ENCODE data around the gene GAGE2A.
"Not testable (repeated sequence)": the region's sequence is repeated elsewhere in the genome, so short reads cannot be mapped to it uniquely, and the experiment has no call there.

Gene GAGE2A

GRCh38 chrX:49568728-49569127, 20.6 kb upstream of the GAGE2A start:
- not testable (repeated sequence) for H3K4me1 ChIP-seq (ENCODE audit: control insufficient read depth in 1 of 2, insufficient read depth in 2 of 2, low read length in 2 of 2); H3K14ac ChIP-seq (ENCODE audit: low read length); H3K79me1 ChIP-seq (ENCODE audit: low read length); H3K36me3 ChIP-seq (ENCODE audit: control insufficient read depth in 1 of 2, insufficient read depth in 2 of 2, low read length in 2 of 2); H2AFZ ChIP-seq (ENCODE audit: insufficient read depth, low read length, poor library complexity); H3K9ac ChIP-seq (ENCODE audit: low read length); DNase-seq; H3K4me3 ChIP-seq (ENCODE audit: low read depth, low read length); H2BK120ac ChIP-seq (ENCODE audit: insufficient read depth, low read length, poor library complexity); H3K79me2 ChIP-seq (ENCODE audit: control insufficient read depth, insufficient read depth, low read length, poor library complexity); H3K9me3 ChIP-seq (ENCODE audit: insufficient read depth, low read depth, low read length); H2BK12ac ChIP-seq (ENCODE audit: low read length); H4K91ac ChIP-seq (ENCODE audit: low read depth, low read length); H3K4ac ChIP-seq (ENCODE audit: low read depth, low read length); H3K27me3 ChIP-seq (ENCODE audit: insufficient read depth, low read length); H4K8ac ChIP-seq (ENCODE audit: low read depth, low read length); H2AK5ac ChIP-seq (ENCODE audit: low read length); H4K12ac ChIP-seq (ENCODE audit: low read depth, low read length); H3K27ac ChIP-seq (ENCODE audit: low read depth, low read length); H3K4me2 ChIP-seq (ENCODE audit: low read length); H3K18ac ChIP-seq (ENCODE audit: low read length); H2BK5ac ChIP-seq (ENCODE audit: low read depth, low read length, poor library complexity); H3K23ac ChIP-seq (ENCODE audit: low read length)
- no CpG with 5 or more reads among the region's 11 CpGs for WGBS (ENCODE audit: extremely low coverage, insufficient coverage, insufficient read length)

- H3K79me2 ChIP-seq (ENCODE audit: control insufficient read depth, insufficient read depth, low read length, poor library complexity); H4K12ac ChIP-seq (ENCODE audit: low read depth, low read length); H3K79me1 ChIP-seq (ENCODE audit: low read length); H2AK5ac ChIP-seq (ENCODE audit: low read length); H4K8ac ChIP-seq (ENCODE audit: low read depth, low read length); H2AFZ ChIP-seq (ENCODE audit: insufficient read depth, low read length, poor library complexity); H2BK5ac ChIP-seq (ENCODE audit: low read depth, low read length, poor library complexity); H3K4me1 ChIP-seq (ENCODE audit: control insufficient read depth in 1 of 2, insufficient read depth in 2 of 2, low read length in 2 of 2); H4K91ac ChIP-seq (ENCODE audit: low read depth, low read length); H2BK12ac ChIP-seq (ENCODE audit: low read length); H3K4me2 ChIP-seq (ENCODE audit: low read length); H3K36me3 ChIP-seq (ENCODE audit: control insufficient read depth in 1 of 2, insufficient read depth in 2 of 2, low read length in 2 of 2); H3K27me3 ChIP-seq (ENCODE audit: insufficient read depth, low read length); H3K4ac ChIP-seq (ENCODE audit: low read depth, low read length); H3K9me3 ChIP-seq (ENCODE audit: insufficient read depth, low read depth, low read length); H3K4me3 ChIP-seq (ENCODE audit: low read depth, low read length); H2BK120ac ChIP-seq (ENCODE audit: insufficient read depth, low read length, poor library complexity); H3K18ac ChIP-seq (ENCODE audit: low read length); H3K9ac ChIP-seq (ENCODE audit: low read length); H3K23ac ChIP-seq (ENCODE audit: low read length); DNase-seq; H3K27ac ChIP-seq (ENCODE audit: low read depth, low read length); H3K14ac ChIP-seq (ENCODE audit: low read length): not testable (repeated sequence)
- no CpG with 5 or more reads among the region's 13 CpGs for WGBS (ENCODE audit: extremely low coverage, insufficient coverage, insufficient read length)
These were observed 20.1 kb upstream of the GAGE2A start for GRCh38 chrX:49569152-49569551.

- not testable (repeated sequence) for H3K36me3 ChIP-seq (ENCODE audit: control insufficient read depth in 1 of 2, insufficient read depth in 2 of 2, low read length in 2 of 2); H2AK5ac ChIP-seq (ENCODE audit: low read length); H2AFZ ChIP-seq (ENCODE audit: insufficient read depth, low read length, poor library complexity); H3K27ac ChIP-seq (ENCODE audit: low read depth, low read length); H3K9ac ChIP-seq (ENCODE audit: low read length); H3K4ac ChIP-seq (ENCODE audit: low read depth, low read length); H2BK12ac ChIP-seq (ENCODE audit: low read length); H2BK120ac ChIP-seq (ENCODE audit: insufficient read depth, low read length, poor library complexity); H3K79me2 ChIP-seq (ENCODE audit: control insufficient read depth, insufficient read depth, low read length, poor library complexity); H3K9me3 ChIP-seq (ENCODE audit: insufficient read depth, low read depth, low read length); H3K23ac ChIP-seq (ENCODE audit: low read length); H3K18ac ChIP-seq (ENCODE audit: low read length); H3K27me3 ChIP-seq (ENCODE audit: insufficient read depth, low read length); H2BK5ac ChIP-seq (ENCODE audit: low read depth, low read length, poor library complexity); H3K4me3 ChIP-seq (ENCODE audit: low read depth, low read length); H3K14ac ChIP-seq (ENCODE audit: low read length); H3K4me2 ChIP-seq (ENCODE audit: low read length); H3K79me1 ChIP-seq (ENCODE audit: low read length); H4K91ac ChIP-seq (ENCODE audit: low read depth, low read length); DNase-seq; H4K12ac ChIP-seq (ENCODE audit: low read depth, low read length); H4K8ac ChIP-seq (ENCODE audit: low read depth, low read length); H3K4me1 ChIP-seq (ENCODE audit: control insufficient read depth in 1 of 2, insufficient read depth in 2 of 2, low read length in 2 of 2)
- no CpG with 5 or more reads among the region's 16 CpGs for WGBS (ENCODE audit: extremely low coverage, insufficient coverage, insufficient read length)
These were observed 19.2 kb upstream of the GAGE2A start, which contains the start of gene GAGE12G for GRCh38 chrX:49570100-49570499. Gene GAGE12G (plus strand): TSS chrX:49570400. CDS start chrX:49571555, 1,155 bp downstream.

GRCh38 chrX:49579649-49580048, 9.6 kb upstream of the GAGE2A start, which contains the start of gene GAGE12H:
Gene GAGE12H (plus strand): TSS chrX:49579949. CDS start chrX:49581104, 1,155 bp downstream.
- not testable (repeated sequence) for H3K27me3 ChIP-seq (ENCODE audit: insufficient read depth, low read length); H2BK5ac ChIP-seq (ENCODE audit: low read depth, low read length, poor library complexity); H3K4me3 ChIP-seq (ENCODE audit: low read depth, low read length); H3K79me1 ChIP-seq (ENCODE audit: low read length); H2BK120ac ChIP-seq (ENCODE audit: insufficient read depth, low read length, poor library complexity); H3K23ac ChIP-seq (ENCODE audit: low read length); H3K14ac ChIP-seq (ENCODE audit: low read length); H3K9me3 ChIP-seq (ENCODE audit: insufficient read depth, low read depth, low read length); H3K27ac ChIP-seq (ENCODE audit: low read depth, low read length); H3K36me3 ChIP-seq (ENCODE audit: control insufficient read depth in 1 of 2, insufficient read depth in 2 of 2, low read length in 2 of 2); H2AFZ ChIP-seq (ENCODE audit: insufficient read depth, low read length, poor library complexity); H3K79me2 ChIP-seq (ENCODE audit: control insufficient read depth, insufficient read depth, low read length, poor library complexity); H2BK12ac ChIP-seq (ENCODE audit: low read length); H2AK5ac ChIP-seq (ENCODE audit: low read length); H3K4ac ChIP-seq (ENCODE audit: low read depth, low read length); H4K91ac ChIP-seq (ENCODE audit: low read depth, low read length); H4K12ac ChIP-seq (ENCODE audit: low read depth, low read length); H3K4me1 ChIP-seq (ENCODE audit: control insufficient read depth in 1 of 2, insufficient read depth in 2 of 2, low read length in 2 of 2); DNase-seq; H4K8ac ChIP-seq (ENCODE audit: low read depth, low read length); H3K18ac ChIP-seq (ENCODE audit: low read length); H3K4me2 ChIP-seq (ENCODE audit: low read length); H3K9ac ChIP-seq (ENCODE audit: low read length)
- no CpG with 5 or more reads among the region's 16 CpGs for WGBS (ENCODE audit: extremely low coverage, insufficient coverage, insufficient read length)
